GM21447 (cell line): ENCODE measurements around the gene LSAMP.
A peak's percentile ranks its signal among the peaks of the same experiment; 100 is the strongest.
"Not testable (repeated sequence)": the region's sequence is repeated elsewhere in the genome, so short reads cannot be mapped to it uniquely, and the experiment has no call there.

Source experiments
- ATAC-seq: cut with Tn5 transposase; IDR thresholded peaks from one replicate; pipeline ENCODE4 v1.9.1; 2021; ENCODE audit not compliant: unreplicated experiment

The LSAMP gene

GRCh38 chr3:115823083-115823482 is 622.2 kb downstream of the LSAMP start:
- no peak for ATAC-seq

- no peak for ATAC-seq
Observed at GRCh38 chr3:115822579-115822978, 622.7 kb downstream of the LSAMP start.

GRCh38 chr3:115819785-115820384 is 625.4 kb downstream of the LSAMP start:
- ATAC-seq = peak; percentile 97

- peak; percentile 55 for ATAC-seq
Observed at GRCh38 chr3:115814778-115815380, 630.4 kb downstream of the LSAMP start.

- ATAC-seq = no peak
Observed at GRCh38 chr3:115814006-115814405, 631.3 kb downstream of the LSAMP start.

- no peak for ATAC-seq
Observed at GRCh38 chr3:115808816-115809215, 636.5 kb downstream of the LSAMP start.

GRCh38 chr3:115808244-115808643 is 637.0 kb downstream of the LSAMP start:
- ATAC-seq = no peak

GRCh38 chr3:115806501-115806900 is 638.8 kb downstream of the LSAMP start:
- ATAC-seq = no peak

- ATAC-seq = no peak
Observed at GRCh38 chr3:115805520-115805919, 639.8 kb downstream of the LSAMP start.

GRCh38 chr3:115804713-115805119 is 640.6 kb downstream of the LSAMP start:
- ATAC-seq = no peak

- no peak for ATAC-seq
Observed at GRCh38 chr3:115804200-115804599, 641.1 kb downstream of the LSAMP start.

GRCh38 chr3:115803661-115804060 is 641.6 kb downstream of the LSAMP start:
- ATAC-seq = no peak

GRCh38 chr3:115800489-115801075 is 644.7 kb downstream of the LSAMP start:
- no peak for ATAC-seq

- not testable (repeated sequence) for ATAC-seq
Observed at GRCh38 chr3:115800065-115800464, 645.2 kb downstream of the LSAMP start.

GRCh38 chr3:115792206-115792955 is 652.9 kb downstream of the LSAMP start:
- ATAC-seq = no peak

- ATAC-seq = not testable (repeated sequence)
Observed at GRCh38 chr3:115791271-115792153, 653.8 kb downstream of the LSAMP start.

- ATAC-seq = no peak
Observed at GRCh38 chr3:115790759-115791158, 654.5 kb downstream of the LSAMP start.

- ATAC-seq = no peak
Observed at GRCh38 chr3:115789481-115789880, 655.8 kb downstream of the LSAMP start.

- no peak for ATAC-seq
Observed at GRCh38 chr3:115788921-115789470, 656.3 kb downstream of the LSAMP start.

GRCh38 chr3:115787818-115788217 is 657.5 kb downstream of the LSAMP start:
- no peak for ATAC-seq

- ATAC-seq = no peak
Observed at GRCh38 chr3:115785782-115786181, 659.5 kb downstream of the LSAMP start.
